ENCODE data around the gene NAV2.
A peak's percentile ranks its signal among the peaks of the same experiment; 100 is the strongest.

Gene NAV2

GRCh38 chr11:19687392-19687791 is 25.2 kb upstream of the NAV2 start:
- no peak for DNase-seq (ENCODE audit: low spot score)

- DNase-seq (ENCODE audit: low spot score): no peak
Measured at GRCh38 chr11:19689281-19690000, 23.2 kb upstream of the NAV2 start.

GRCh38 chr11:19690885-19691284 is 21.8 kb upstream of the NAV2 start:
- no peak for DNase-seq (ENCODE audit: low spot score)

GRCh38 chr11:19691815-19692500 is 20.7 kb upstream of the NAV2 start:
- no peak for DNase-seq (ENCODE audit: low spot score)

- DNase-seq (ENCODE audit: low spot score): no peak
Measured at GRCh38 chr11:19693146-19693545, 19.5 kb upstream of the NAV2 start.

DNA sequence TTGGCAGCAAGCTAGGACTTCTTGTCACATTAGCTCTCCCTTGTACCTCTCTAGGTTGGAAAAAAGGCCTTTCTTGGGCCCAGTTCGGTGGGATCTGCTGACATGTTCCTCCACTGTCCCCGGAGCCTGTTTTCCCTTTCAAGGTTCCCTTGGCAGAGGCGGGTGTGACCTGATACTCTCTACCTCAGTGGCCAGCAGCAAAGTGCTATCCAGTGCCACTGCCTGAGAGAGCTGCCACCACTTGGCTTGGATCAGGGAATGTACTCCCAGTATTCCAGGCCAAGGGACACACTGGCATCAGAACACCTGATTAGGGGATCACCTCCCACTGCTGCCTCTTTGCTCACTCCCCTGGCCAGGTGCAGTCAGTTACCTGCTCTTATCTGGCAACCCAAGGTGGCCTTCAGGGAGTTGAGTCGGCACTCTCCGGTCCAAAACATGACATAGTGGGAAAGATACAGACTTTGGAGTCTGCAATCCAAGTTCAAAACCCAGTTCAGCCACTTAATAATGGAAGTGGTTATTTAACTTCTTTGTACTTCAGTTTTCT is 17.8 kb upstream of the NAV2 start:
- DNase-seq (ENCODE audit: low spot score): no peak

GRCh38 chr11:19696073-19696472 is 16.6 kb upstream of the NAV2 start:
- DNase-seq (ENCODE audit: low spot score): no peak

GRCh38 chr11:19696904-19697303 is 15.7 kb upstream of the NAV2 start:
- DNase-seq (ENCODE audit: low spot score): no peak

- no peak for DNase-seq (ENCODE audit: low spot score)
Measured at GRCh38 chr11:19697721-19698121, 14.9 kb upstream of the NAV2 start.

DNA sequence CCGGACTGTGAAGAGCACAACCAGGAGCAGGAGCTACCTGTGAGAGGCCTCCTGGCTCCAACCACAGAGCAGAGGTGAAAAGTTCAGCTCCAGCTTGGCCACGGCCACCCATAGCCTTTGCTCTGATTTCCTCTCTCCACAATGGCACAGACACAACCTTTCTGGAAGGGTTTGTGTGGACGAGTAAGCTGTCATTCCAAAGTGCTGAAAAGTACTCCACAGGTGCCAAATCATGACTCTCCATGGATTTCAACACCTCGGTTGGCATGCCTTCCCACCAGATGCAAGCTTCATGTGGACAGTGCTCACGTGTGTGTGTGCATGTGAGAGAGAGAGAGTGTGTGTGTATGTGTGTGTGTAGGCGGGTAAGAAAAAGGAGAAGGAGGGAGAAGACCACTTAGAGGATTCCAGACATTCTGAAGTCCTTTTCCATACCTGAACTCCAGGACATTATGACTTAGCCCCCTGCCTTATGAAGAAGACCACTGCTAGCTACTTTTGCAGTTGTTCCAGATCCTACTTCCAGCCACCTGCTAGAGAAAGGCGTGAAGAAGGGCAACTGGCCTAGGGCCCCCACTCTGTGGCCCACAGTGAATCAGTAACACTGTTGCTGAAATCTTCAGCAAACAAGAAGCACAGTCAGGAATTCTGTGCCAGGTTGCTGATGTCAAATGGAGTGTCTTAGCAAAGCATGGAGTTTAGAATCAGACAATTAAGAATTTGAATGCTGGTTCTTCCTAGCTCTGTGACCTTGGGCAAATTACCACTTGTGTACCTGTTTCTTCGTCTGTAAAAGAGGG is 13.9 kb upstream of the NAV2 start:
- DNase-seq (ENCODE audit: low spot score): no peak

DNA sequence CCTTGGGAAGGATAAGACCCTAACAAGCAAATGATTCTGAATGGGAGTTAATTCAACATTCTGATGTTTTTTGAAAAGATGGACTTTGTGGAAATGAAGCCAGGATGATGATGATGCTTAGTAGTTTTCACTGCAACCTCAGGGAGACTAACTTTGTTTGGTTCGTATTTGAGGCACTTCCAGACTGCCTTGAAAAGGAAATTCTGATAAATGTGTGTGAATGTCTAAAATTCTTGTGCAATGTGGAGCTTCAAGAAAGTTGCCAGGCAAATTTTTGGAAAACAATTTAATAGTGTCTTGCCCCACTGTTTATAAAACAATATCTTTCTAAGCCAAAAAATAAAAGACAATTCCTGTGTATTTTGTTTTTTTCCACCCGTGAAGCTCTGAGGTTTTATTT is 11.2 kb upstream of the NAV2 start:
- no peak for DNase-seq (ENCODE audit: low spot score)

- DNase-seq (ENCODE audit: low spot score): no peak
Measured at GRCh38 chr11:19702620-19703019, 10.0 kb upstream of the NAV2 start.

DNA sequence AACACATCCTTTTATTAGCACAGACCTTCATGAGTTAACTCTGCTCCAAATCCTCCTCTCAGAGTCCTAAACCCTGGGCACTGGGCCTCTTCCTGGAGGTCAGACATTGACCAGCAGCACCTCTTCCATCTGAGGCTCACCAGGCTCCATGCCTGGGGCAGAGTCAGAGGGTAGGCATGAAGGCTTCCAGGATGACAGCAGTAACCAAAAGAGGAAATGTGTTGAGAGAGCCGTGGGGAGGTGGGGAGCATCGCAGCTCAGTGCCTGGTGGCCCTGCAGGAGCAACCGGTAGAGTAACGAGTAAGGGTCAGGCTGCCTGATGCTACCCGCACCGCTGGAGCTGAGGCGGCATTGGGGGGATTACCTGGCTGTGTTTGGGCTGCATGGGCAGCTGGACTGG is 9.4 kb upstream of the NAV2 start:
- DNase-seq (ENCODE audit: low spot score): no peak

DNA sequence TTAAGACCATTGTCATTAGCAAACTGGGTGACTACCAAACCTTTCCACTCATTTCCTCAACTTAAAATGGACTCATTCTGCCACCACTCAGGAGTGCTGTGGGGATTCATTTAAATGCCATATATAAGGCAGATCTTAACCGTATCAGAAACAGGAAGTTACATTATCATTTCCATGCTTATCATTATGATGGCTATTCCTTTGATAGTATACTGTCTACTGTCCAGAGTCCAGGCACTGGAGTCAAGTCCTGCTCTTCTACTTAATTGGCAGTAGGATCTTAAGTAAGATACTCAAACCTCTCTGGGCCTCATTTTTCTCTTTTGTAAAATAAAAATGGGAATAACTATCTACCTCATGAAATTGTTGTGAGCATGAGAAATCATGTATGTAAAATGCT is 8.4 kb upstream of the NAV2 start:
- DNase-seq (ENCODE audit: low spot score): no peak

GRCh38 chr11:19705936-19706335 is 6.7 kb upstream of the NAV2 start:
- no peak for DNase-seq (ENCODE audit: low spot score)

DNA sequence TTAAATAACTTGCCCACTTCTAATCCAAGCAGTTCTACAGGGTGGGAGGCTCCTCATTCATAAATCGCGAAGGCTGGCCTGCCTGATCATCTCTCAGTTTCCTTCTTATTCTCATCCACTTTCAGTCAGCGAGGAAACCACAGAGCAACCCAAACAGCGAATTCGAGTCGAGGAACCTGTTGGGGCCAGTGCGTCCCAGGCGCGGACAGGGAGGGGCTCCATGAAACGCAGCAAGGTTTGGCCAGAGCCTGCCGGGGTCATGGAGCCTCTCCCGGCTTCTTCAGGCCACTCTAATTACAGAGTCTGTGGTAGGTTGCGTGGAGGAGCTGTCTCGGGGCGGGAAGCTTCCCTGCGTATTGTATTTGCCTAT is 741 bp upstream of the NAV2 start:
- DNase-seq (ENCODE audit: low spot score): no peak

GRCh38 chr11:19713196-19714021 is 772 bp downstream of the NAV2 start:
- peak; percentile 23 for DNase-seq (ENCODE audit: low spot score)

DNA sequence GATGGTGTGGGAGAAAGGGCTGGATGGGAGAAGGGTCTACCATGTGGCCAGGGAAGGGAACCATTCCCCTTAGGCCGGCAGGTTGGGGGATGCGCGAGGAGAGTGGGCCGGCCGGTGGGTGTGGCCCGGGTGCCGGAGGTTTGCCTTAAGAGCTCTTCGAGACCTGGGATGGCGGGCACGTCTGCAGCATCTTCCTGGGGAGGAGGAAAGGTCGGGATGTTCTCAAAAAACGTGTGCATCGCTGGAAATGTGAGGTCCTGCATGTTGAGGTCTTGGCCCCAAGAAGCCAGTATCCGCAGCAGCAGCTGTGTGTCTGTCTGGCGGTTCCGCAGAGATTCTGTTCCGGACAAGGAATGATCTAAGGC is 1.4 kb downstream of the NAV2 start:
- peak; percentile 11 for DNase-seq (ENCODE audit: low spot score)

- peak; percentile 70 for DNase-seq (ENCODE audit: low spot score)
Measured at GRCh38 chr11:19714387-19715363, 2.0 kb downstream of the NAV2 start.

DNA sequence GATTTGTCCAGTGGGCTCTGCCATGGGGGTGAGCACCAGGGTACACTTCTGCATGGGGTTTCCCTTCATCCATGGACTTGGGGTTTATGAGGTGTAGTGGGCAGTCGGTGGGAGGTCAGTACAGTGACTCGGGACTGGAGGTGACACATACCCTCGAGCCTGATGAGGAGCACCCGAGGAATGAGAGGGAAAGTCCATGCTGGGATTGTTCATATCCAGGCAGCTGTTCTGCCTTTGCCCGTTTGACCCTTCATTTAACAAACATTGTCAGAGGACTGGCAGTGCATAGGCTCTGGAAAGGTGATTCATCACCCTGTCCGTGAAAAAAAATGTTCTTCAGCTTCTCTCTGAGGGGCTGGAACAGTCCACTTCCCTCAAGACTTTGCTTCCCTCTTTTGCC is 2.7 kb downstream of the NAV2 start:
- DNase-seq (ENCODE audit: low spot score): peak; percentile 94

GRCh38 chr11:19718051-19718450 is 5.4 kb downstream of the NAV2 start:
- no peak for DNase-seq (ENCODE audit: low spot score)

Measured in kidney capillary endothelial cell (primary cell).